Breast epithelium (tissue), 4 donors: ENCODE data around the gene BCCIP. TPM values are rescaled to one million over a fixed set of nuclear protein-coding genes. Genes with fewer than 3 reads are reported as not detected.

Experiments
- DNase-seq, 2 donors: peaks; one replicate each; pipeline ENCODE4 v3.0.0-alpha.2; 2019; ENCODE audit warnings: low spot score in 2 of 2
- H3K27ac ChIP-seq, 2 donors: fragments of 200-600 bp; sonication (generic) in 1 of 2; one replicate each; pipeline ENCODE4 v1.5.1; 2016 to 2019; ENCODE audit warnings: mild to moderate bottlenecking in 1 of 2
- H3K27me3 ChIP-seq, 2 donors: fragments of 200-600 bp; sonication (generic) in 1 of 2; one replicate each; pipeline versions ENCODE4 v1.5.1 to v1.6.0; 2017 to 2019; ENCODE audit warnings: control low read depth in 1 of 2, mild to moderate bottlenecking in 1 of 2
- H3K36me3 ChIP-seq: fragments of 200-600 bp; one replicate; pipeline ENCODE4 v1.5.1; 2019
- H3K4me1 ChIP-seq, 2 donors: fragments of 200-600 bp; sonication (generic); one replicate each; pipeline ENCODE4 v1.5.1; 2016 to 2019; ENCODE audit warnings: control low read depth in 1 of 2
- H3K4me3 ChIP-seq, 3 donors: fragments of 200-600 bp; sonication (generic); 1 replicate in 2 of 3; 2 replicates in 1 of 3; pipeline ENCODE4 v1.5.1; 2016 to 2019; ENCODE audit warnings: mild to moderate bottlenecking in 3 of 3, moderate library complexity in 2 of 3
- H3K9me3 ChIP-seq, 2 donors: fragments of 200-600 bp; sonication (generic) in 1 of 2; one replicate each; pipeline ENCODE4 v1.5.1; 2016 to 2019; ENCODE audit warnings: control low read depth in 1 of 2
- POLR2A ChIP-seq: fragments of 450-650 bp; IDR thresholded peaks from one replicate; pipeline ENCODE4 v1.6.1; 2016; ENCODE audit warnings: antibody characterized with exemption, mild to moderate bottlenecking, moderate library complexity
- POLR2AphosphoS5 ChIP-seq, 3 donors: sonication (generic); formaldehyde crosslinking; IDR thresholded peaks; one replicate each; pipeline ENCODE4 v1.6.1; 2017; ENCODE audit warnings: antibody characterized with exemption in 3 of 3
- intact Hi-C: fragments of 100-400 bp; cut with DNase I; formaldehyde crosslinking; loops from one replicate; pipeline ENCODE4 v1.15.1; 2023; ENCODE audit warnings: low total_unique reads
- total RNA-seq, 3 donors: library from RNA; depleted of rRNA; stranded (reverse); fragments of >200 nt; gene quantifications; one replicate each; pipeline ENCODE4 v1.1.0, GENCODE V29; 2016
- TF ChIP-seq, protein P1 (sequence below), 3 donors: fragments of 450-650 bp; IDR thresholded peaks; one replicate each; pipeline ENCODE4 v1.5.1; 2016 to 2017; ENCODE audit warnings: antibody characterized with exemption in 3 of 3, mild to moderate bottlenecking in 3 of 3, moderate library complexity in 3 of 3

Gene BCCIP
- total RNA-seq, 3 donors from 2014 or later: 41.9 to 60.0 (median 46.5) TPM

DNA sequence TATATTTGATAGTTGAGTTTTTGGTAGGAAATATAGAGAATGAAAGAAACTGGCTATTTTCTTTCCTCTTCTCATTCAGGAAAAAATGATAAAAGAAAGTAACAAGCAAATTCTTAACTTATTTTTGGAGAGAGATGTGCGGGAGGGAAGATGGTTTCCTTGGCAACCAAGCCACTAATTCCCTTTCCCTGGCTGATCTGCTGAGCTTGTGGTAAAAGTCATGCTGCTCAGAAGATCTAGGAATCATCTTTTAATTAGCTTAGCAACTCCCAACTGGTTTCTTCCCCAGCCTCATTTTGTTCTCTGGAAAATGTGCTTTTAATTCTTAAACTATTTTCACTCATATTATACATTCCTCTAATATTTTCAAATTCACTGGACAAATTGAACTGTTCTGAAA lies 12.1 kb upstream of the BCCIP start:
- Histone ChIP-seq H3K4me1 (no peaks in the 10 kb centered on the region), H3K4me3 (no peak overlapping the region), H3K27ac (no peak overlapping the region), H3K27me3 (no peaks in the 10 kb centered on the region), H3K36me3 (no peaks in the 10 kb centered on the region), H3K9me3 (no peaks in the 10 kb centered on the region)
- no peak for DNase-seq
- TF ChIP-seq POLR2AphosphoS5 (IDR thresholded peaks at IDR 0.05) (no peak), POLR2A (no peak)
- TF ChIP-seq, protein P1, sequence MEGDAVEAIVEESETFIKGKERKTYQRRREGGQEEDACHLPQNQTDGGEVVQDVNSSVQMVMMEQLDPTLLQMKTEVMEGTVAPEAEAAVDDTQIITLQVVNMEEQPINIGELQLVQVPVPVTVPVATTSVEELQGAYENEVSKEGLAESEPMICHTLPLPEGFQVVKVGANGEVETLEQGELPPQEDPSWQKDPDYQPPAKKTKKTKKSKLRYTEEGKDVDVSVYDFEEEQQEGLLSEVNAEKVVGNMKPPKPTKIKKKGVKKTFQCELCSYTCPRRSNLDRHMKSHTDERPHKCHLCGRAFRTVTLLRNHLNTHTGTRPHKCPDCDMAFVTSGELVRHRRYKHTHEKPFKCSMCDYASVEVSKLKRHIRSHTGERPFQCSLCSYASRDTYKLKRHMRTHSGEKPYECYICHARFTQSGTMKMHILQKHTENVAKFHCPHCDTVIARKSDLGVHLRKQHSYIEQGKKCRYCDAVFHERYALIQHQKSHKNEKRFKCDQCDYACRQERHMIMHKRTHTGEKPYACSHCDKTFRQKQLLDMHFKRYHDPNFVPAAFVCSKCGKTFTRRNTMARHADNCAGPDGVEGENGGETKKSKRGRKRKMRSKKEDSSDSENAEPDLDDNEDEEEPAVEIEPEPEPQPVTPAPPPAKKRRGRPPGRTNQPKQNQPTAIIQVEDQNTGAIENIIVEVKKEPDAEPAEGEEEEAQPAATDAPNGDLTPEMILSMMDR (IDR thresholded peaks at IDR 0.05): no peak
- intact Hi-C loops: no loop called here

DNA sequence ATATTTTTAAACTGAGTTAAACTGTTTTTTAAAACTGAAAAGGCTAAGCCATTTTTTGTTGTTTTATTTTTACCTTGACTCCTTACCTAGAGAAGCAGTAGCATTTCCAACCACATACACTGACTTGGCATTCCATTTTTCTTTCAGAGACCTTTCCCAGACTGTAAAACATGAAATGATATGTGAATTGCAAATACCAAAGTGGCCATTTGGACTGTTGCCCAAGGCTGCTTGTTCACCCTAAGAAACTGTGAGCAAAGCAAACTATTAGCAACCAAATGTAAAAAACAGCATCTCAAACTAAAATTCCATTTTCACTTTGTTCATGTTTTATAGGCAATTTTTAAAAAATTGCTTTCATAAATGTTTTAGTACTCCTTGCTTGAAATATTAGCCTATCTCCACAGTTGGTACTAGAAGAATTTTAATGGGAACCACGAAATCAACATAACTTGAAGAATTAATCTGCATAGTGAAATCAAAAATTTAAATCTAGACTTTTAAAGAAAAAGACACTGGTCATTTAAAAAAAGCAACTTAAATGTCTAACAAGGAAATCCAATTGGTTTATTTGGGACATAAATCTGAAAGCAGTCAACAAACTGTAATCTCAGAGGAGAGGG lies 11.1 kb upstream of the BCCIP start:
- H3K4me1 ChIP-seq: no peaks in the 10 kb centered on the region
- intact Hi-C loops: no loop called here
- no peak overlapping the region for H3K4me3 ChIP-seq
- TF ChIP-seq, protein P1 (IDR thresholded peaks at IDR 0.05): no peak
- TF ChIP-seq POLR2A (no peak), POLR2AphosphoS5 (IDR thresholded peaks at IDR 0.05) (no peak)
- H3K36me3 ChIP-seq: no peaks in the 10 kb centered on the region
- no peak overlapping the region for H3K27ac ChIP-seq
- no peaks in the 10 kb centered on the region for H3K27me3 ChIP-seq
- no peak for DNase-seq
- H3K9me3 ChIP-seq: no peaks in the 10 kb centered on the region

DNA sequence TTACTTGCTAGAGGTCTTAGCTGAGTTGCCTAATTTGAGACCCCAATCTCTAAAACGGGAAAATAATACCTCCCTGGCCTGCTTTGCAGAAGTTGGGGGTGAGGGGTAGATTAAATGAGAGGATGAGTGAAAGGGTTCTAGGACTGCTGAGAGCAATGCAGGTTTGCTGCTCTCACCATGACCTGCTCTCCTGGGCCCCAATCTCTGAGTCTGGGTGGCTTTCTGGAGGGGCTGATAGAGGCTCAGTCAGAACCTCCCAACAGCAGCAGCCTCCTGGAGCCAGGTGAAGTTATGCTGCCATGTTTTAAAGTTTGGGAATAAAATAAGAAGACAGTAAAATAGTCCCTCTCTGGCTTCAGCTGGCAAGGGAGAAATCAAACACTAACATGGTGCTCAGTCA lies 7.6 kb upstream of the BCCIP start:
- Histone ChIP-seq H3K27ac (no peak overlapping the region), H3K4me3 (no peak overlapping the region), H3K9me3 (no peaks in the 10 kb centered on the region), H3K4me1 (no peaks in the 10 kb centered on the region), H3K36me3 (no peaks in the 10 kb centered on the region), H3K27me3 (no peaks in the 10 kb centered on the region)
- TF ChIP-seq POLR2A (no peak), POLR2AphosphoS5 (IDR thresholded peaks at IDR 0.05) (no peak)
- intact Hi-C loops: no loop called here
- no peak for DNase-seq

DNA sequence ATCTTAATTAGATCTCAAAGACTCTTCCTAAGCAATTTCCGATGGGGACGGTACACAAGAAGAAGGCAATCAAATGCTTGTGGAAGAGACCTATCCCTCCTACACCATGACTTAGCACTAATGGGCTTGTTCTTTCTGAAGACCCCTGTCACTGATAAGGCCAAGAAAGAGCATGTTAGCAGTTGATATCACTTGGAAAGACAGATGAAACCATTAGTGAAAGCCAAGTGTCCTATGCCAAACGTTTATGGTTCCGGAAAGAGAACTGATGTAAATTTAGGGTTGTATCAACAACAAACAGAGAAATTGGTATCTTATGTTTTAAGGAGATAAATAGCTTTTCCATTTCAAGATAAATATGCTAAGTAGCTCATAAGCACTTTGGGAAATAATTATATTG lies 6.8 kb upstream of the BCCIP start:
- intact Hi-C loops: no loop called here
- TF ChIP-seq, protein P1 (IDR thresholded peaks at IDR 0.05): no peak
- TF ChIP-seq POLR2A: no peak
- no peak for TF ChIP-seq POLR2AphosphoS5 (IDR thresholded peaks at IDR 0.05)

GRCh38 chr10:125817337-125817946 lies 5.9 kb upstream of the BCCIP start:
- Histone ChIP-seq H3K4me1 (peaks cover 0 to 5% of the 10 kb centered on the region in 2 donors), H3K9me3 (no peaks in the 10 kb centered on the region), H3K27me3 (no peaks in the 10 kb centered on the region), H3K27ac (no peak overlapping the region), H3K4me3 (no peak overlapping the region), H3K36me3 (no peaks in the 10 kb centered on the region)
- DNase-seq: no peak
- intact Hi-C loops: no loop called here
- no peak for TF ChIP-seq POLR2A
- TF ChIP-seq POLR2AphosphoS5 (IDR thresholded peaks at IDR 0.05): no peak
- TF ChIP-seq, protein P1 (IDR thresholded peaks at IDR 0.05): no peak

More for the DNA sequence above, 6.8 kb upstream of the BCCIP start:
- no peak for DNase-seq
- Histone ChIP-seq H3K27me3 (no peaks in the 10 kb centered on the region), H3K9me3 (no peaks in the 10 kb centered on the region), H3K36me3 (no peaks in the 10 kb centered on the region), H3K27ac (no peak overlapping the region), H3K4me3 (no peak overlapping the region), H3K4me1 (no peaks in the 10 kb centered on the region)
